ENCODE data around the gene ZNF579.

The ZNF579 gene

GRCh38 chr19:55566823-55567222 lies 13.8 kb downstream of the ZNF579 start:
- DNase-seq, result no peak

- DNase-seq, result no peak
Observed at GRCh38 chr19:55563261-55563690, 17.4 kb downstream of the ZNF579 start.

GRCh38 chr19:55559684-55560083 lies 21.0 kb downstream of the ZNF579 start:
- no peak for DNase-seq

- DNase-seq, result no peak
Observed at GRCh38 chr19:55554741-55555152, 25.9 kb downstream of the ZNF579 start.

- no peak for DNase-seq
Observed at GRCh38 chr19:55554302-55554701, 26.3 kb downstream of the ZNF579 start.

GRCh38 chr19:55553217-55554182 lies 27.1 kb downstream of the ZNF579 start:
- no peak for DNase-seq

DNA sequence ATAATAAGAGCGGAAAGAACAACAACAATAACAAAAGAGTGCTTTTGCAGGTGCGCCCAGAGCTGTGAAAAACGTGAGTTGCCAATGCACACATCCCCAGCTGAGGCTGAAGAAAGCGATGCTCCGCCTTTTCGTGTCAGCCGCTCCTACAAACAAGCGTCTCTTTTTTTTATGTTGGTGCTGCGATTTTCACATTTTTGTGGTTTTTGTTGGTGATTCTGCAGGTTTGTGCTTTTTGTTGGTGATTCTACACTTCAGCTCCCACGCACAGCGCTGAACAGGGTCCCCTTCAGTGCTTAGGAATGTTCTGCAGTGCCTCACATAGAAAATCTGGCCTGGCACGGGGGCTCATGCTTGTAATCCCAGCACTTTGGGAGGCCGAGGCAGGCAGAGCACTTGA lies 28.0 kb downstream of the ZNF579 start:
- DNase-seq, result no peak

- DNase-seq, result peak; percentile 18
Observed at GRCh38 chr19:55552206-55552605, 28.4 kb downstream of the ZNF579 start.

GRCh38 chr19:55550321-55550650 lies 30.4 kb downstream of the ZNF579 start:
- DNase-seq, result no peak

DNA sequence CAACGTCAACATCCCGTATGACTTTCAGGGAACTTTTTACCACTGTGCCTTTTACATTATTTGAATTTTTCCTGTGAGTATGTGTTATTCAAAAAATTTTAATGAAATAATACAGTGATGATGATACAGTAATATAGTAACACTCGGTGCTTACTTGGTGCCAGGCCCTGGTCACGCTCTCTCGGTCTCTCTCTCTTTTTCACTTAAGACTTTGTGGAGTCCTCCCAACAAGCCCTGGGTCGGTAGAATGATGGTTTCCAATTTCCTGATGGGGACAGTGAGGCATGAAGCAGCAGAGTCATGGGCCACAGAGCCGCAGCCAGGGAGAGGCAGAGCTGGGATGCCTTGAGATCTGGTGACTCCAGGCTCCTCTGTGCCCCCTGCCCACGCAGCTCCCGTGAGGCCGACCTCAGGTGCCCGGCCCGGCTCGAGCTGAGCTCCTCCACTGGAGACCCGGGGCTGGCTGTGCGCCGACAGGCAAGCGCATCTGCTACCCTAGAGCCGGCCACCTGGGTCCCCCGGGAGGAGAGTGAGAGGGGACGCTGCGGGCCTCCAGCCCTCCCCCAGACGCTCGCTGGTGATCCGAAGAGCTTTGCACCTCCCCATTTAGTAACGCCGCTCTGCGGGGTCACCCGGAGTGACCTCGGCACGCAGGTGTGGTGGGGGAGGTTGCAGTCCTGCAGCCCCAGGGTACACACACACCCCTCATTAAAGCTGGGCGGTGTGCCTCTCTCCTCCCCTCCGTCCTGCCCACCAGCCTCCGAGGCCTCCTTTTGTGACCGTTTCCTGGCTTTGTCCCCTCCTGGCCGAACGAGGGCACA lies 30.9 kb downstream of the ZNF579 start:
- peak; percentile 45 for DNase-seq

- no peak for DNase-seq
Observed at GRCh38 chr19:55546822-55547614, 33.6 kb downstream of the ZNF579 start.

GRCh38 chr19:55546011-55546410 lies 34.6 kb downstream of the ZNF579 start:
- no peak for DNase-seq

DNA sequence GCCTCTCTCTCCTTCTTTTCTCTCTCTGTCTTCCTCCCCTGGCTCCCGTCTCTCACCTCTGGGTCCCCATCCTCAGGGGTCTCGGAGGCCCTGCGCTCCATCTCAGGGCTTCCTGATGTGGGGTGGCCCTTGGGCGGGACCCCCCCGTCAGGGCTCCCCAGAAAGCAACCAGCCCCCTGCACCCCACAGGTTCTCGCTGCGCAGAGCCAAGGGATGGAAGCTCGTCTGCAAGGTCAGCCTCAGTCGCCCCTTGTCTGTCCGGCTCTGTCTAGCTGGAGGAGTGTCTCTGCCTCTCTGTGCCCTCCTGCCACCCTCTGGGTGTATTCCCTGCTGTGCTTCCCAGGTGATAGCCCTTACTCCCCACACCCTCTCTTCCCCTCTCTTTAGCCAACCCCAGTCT lies 35.2 kb downstream of the ZNF579 start, which contains the start of gene SBK3:
TSS of gene SBK3 (minus strand) at position 101 of the 400 bp plus-strand sequence. CDS start at position 101, 0 bp downstream.
- DNase-seq, result no peak

DNA sequence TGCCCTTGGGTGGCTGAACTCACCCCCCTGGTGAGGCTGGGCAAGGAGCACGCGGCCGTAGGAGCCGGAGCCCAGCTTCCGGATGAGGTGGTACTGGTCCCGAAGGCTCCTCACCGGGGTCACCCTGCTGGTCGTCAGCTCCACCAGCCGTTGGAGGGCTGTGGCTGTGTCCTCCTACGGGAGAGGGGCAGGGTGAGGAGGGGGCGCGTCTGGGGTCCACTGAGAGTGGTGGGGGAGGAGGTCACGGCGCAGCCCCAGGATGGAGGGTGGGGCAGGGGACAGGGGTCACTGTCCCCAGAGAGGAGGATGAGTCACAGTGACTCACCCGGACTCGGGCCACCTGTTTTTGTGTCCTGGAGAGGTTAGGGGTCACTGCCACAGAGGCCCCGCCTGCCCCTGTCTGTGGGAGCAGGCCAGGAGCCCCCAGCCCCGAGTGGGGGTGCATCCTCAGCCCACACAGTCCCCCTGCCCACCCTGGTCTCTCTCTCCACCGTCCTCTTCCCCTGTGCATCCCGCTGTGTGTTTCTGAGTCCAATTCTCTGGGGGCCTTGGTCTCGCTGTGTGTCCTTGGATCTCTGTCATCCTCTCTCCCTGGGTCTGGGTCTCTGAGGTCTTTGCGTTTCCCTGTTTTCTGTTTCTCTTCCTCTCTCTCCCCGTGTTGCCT lies 35.7 kb downstream of the ZNF579 start:
- no peak for DNase-seq

- DNase-seq, result no peak
Observed at GRCh38 chr19:55544014-55544413, 36.6 kb downstream of the ZNF579 start.

DNA sequence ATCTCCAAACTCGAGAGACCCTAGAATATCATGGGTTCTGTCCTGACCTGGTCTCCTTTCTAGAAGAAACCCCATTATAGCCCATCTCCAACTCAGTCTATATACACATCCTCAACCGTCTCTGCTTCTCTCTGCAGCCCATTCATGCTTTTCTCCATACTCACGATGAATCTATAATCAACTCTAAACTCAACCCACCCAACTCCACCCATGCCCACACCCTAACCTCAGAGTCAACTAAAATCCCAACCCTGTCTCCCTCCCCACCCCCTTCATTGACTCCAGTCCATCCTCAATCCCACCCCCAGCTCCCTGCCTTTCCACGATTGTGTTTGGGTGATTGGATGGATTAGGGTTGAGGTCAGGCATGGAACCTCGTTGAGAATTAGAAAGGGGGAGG lies 37.1 kb downstream of the ZNF579 start:
- DNase-seq, result no peak

GRCh38 chr19:55542292-55542855 lies 38.3 kb downstream of the ZNF579 start:
- no peak for DNase-seq

DNA sequence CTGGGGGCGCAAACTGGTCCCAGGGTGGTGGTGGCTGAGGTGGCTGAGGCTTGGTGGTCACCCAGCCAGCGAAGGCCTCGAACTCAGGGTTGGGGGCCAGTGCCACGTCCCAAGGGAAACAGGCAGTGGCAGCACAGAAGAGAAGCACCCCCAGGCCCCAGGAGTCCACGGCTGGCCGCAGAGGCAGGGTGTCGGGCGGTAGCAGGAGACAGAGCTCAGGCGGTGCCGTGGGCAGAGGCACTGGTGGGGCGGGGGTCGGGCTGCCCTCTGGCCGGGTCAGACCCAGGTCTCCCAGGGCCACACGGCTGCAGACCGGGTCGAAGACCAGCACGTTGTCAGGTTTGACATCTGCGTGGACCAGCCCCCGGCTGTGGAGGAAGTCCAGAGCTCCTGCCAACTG lies 39.6 kb downstream of the ZNF579 start:
- DNase-seq, result no peak

GRCh38 chr19:55540619-55541018 lies 40.0 kb downstream of the ZNF579 start:
- DNase-seq, result no peak

- DNase-seq, result no peak
Observed at GRCh38 chr19:55539090-55539984, 41.3 kb downstream of the ZNF579 start.

- DNase-seq, result no peak
Observed at GRCh38 chr19:55538132-55538531, 42.5 kb downstream of the ZNF579 start.
